ENCODE measurements around the gene MMP12. TPM values are rescaled to one million over a fixed set of nuclear protein-coding genes. Genes with fewer than 3 reads are reported as not detected.

The MMP12 gene
- total RNA-seq, 1 donor from 2014 or later = 0.80 TPM

DNA sequence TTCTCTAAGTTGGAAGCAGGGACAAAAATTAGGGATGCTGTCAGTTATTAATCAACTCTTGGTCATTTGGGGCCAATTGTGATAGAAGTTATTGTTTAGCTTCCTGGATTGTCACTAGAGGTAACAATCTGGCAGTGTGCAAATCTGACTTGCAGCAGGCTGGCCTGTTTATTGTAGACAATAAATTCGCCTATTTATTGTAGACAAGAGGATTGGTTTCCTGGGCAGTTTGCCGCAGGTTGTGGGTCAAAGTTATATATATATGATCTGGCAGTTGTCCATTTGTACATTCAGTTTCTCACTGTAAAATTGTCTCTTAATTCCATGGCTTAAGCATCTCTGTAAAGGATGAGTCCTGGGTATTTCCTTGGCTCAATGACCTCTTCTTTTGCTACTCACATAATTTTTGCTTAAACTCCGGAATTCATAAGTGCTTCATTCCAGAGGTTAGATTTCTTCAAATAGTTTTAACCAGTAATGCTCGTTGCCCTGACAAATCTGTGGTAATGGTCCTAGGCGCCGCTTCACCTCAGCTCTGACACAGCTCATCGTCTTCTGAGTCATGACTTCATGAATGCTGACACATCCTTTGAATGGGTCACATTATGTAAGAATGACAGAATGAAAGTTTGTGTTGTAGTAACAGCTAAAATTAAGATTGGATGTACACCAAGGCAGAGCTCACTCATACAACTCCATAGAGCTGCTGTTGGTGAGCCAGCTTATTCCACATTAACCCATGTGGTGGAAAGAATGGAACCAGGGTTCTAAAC is 23.6 kb downstream of the MMP12 start:
- DNase-seq (ENCODE audit: low read depth) = peak; percentile 88

DNA sequence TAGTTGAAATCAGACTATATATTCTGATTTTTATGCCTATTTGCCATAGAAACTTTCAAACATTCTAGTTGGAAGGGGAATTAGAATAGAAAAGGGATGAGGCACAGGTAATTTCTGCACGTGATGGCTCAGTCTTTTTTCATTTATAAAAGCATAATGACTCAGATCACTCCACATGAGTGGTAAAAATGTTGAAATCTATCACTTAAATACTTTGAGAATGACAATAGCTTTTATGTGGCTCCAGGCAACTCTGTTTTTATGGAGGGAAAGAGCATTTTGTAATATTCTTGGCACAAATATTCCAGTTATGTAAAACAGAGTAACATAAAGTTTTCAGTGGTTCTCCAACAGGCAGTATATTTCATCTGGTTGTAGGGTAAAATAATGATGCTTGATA is 25.5 kb downstream of the MMP12 start:
- DNase-seq (ENCODE audit: low read depth) = peak; percentile 63

DNA sequence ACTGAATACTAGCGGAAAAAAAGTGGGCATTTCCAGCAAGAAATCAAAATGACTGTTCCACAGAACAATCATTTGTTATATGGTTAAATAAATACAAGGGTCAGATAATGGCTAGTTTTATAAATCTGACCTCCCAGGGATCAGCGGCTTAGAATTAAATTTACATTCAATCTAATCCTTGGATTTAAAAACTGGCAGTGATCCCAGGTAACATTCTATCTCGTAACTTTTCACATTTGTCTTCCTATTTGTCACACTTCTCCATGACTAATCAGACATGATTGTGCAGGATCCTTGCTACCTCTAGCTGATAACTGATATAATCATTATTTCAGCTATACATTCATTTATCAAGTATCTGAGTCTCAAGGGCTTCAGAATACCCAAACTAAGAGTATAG is 28.5 kb downstream of the MMP12 start:
- no peak for DNase-seq (ENCODE audit: low read depth)

DNA sequence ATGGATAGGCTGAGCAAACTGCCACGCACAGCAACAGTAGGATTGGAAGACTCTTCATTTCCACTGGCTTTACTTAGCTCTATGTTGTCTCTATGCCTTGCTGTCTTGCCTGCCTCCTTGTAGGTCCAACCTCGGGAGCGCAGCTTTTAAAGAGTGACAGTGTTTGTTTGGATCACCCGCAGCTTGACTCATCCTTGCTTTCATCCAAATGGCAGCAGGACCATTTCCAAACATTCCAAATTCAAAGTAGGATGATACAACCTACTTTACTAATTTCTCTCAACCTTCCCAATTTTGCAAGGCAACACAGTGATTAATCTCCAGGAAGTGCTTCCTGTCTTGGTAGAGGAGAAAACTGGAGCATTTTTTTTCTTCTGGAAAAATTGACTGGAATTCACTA is 31.3 kb downstream of the MMP12 start, which contains the start of gene MMP3:
Gene MMP3 (minus strand): TSS at position 121 of the 400 bp plus-strand sequence. CDS start 63 bp downstream, at position 58.
- DNase-seq (ENCODE audit: low read depth) = no peak

DNA sequence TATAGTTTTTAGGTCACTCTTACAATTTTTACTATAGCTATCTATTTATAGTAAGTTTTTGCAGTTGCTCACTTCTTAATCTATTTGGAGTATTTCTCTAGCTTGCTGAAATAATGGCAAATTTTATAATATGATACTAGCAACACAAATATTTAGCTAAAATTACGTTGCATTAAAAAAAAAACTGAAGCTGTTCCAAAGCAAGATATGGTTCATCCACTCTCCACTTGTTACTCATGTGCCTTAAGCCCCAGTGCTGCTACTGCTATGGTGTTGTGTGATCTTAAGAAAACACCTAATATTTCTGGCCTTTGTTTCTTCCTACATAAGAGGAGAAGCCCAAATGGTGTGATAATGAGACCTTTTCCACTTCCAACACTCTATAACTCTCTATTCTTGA is 31.9 kb downstream of the MMP12 start:
- DNase-seq (ENCODE audit: low read depth) = no peak

DNA sequence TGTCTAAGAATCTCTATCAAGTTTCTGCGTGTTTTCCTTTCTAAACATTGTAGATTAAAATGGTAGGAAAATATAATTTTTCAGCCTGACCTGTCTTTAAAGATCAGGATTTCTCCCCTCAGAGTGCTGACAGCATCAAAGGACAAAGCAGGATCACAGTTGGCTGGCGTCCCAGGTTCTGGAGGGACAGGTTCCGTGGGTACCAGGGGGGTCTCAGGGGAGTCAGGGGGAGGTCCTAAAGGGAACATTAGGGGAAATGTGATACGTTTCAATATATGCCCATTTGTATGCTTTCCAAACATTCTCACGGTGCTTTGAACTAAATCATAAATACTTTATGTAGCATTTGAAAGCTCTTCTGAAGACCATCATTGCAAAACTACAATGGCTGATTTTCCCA is 34.8 kb downstream of the MMP12 start:
- DNase-seq (ENCODE audit: low read depth) = no peak

DNA sequence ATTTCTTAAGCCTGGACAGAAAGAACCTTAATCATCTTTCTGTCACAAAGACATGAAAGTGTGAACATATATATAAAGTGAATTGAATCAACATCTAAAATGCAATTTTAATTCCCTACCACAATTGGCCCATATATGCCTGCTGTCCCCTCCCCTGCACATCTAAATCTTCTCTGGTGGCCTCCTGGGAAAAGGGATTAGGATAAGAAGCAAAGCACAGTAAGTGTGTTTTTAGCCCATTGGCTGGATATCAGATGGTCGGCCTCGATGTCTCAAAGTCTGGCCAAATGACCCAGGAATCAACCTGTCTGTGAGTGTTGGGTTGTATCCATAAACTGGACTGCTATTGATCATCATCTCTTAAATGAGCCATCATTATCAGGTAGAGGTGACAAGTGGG is 37.1 kb downstream of the MMP12 start:
- DNase-seq (ENCODE audit: low read depth) = no peak

DNA sequence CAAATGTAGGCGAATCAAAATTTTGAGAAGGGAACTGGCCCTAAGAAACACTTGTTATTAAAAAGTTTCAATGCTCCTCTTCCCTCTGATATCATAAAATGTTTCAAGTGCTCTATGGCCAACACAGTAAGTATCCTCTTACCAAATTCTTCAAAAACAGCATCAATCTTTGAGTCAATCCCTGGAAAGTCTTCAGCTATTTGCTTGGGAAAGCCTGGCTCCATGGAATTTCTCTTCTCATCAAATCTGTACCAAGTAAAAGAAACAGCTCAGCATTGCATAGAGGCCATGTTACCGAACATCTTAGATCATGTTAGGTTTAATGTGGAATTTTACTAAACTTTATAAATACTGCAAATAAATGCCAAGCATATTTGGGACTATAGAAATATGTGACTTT is 37.6 kb downstream of the MMP12 start:
- DNase-seq (ENCODE audit: low read depth) = no peak

DNA sequence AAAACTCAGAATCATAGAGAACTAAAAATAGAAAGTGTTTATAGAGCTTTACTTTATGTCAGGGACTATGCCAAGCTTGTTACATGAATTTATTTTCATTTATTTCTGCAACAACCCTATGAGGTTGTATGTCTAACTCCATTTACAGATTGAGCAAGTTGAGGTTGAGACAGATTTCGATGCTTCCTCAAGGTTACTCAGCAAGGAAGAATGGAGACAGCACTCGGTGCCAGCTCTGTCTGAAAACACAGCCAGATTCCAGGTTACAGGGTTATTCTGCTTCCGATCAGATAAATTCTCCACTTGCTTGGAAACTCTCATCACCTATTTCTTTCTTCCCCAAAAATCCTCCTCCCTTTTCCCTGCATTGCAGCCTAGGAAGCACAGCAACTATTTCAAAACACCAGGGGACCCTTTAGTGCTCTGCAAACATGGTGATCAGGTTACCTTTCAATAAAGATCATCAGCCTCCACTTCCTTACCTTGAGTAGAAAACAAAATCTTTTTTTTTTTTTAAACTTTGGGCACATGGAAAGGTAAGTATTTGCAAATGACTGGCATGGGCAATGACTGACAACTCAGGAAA is 38.4 kb downstream of the MMP12 start:
- DNase-seq (ENCODE audit: low read depth) = peak; percentile 52

DNA sequence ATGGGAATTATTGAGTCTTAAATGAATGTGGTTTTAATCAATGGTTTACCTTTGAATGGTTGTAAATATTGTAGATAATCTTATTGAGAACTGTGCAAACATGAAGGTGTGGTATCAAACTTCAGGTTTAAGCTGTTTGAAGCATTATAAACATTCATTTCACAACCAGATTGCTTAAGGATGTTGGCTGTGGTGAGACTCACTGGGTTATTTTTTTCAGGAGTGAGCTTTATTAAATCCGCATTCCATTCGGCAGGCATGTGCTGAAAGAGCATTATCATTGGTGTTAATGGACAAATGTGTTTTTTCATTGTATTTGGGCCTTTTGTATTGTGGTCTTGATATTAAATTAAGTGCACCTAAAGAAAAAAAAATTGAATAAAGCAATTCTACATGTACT is 41.1 kb downstream of the MMP12 start:
- peak; percentile 48 for DNase-seq (ENCODE audit: low read depth)

DNA sequence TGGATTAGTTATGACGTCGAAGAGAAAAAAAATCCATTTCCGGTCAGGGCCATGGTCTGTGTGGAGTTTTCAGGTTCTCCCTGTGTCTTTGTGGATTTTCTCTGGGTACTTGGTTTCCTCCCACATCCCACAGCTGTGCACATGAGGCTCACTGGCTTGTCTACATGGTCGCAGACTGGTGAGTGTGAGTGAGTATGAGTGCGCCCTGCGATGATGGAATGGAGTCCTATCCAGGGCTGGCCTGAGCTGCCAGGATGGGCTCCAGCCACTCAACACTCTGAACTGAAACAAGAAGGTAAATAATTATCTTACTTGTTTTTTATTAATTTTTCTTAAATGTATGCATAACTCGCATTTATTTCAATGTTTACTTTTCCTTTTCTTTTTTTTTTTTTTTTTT is 42.2 kb downstream of the MMP12 start:
- no peak for DNase-seq (ENCODE audit: low read depth)

DNA sequence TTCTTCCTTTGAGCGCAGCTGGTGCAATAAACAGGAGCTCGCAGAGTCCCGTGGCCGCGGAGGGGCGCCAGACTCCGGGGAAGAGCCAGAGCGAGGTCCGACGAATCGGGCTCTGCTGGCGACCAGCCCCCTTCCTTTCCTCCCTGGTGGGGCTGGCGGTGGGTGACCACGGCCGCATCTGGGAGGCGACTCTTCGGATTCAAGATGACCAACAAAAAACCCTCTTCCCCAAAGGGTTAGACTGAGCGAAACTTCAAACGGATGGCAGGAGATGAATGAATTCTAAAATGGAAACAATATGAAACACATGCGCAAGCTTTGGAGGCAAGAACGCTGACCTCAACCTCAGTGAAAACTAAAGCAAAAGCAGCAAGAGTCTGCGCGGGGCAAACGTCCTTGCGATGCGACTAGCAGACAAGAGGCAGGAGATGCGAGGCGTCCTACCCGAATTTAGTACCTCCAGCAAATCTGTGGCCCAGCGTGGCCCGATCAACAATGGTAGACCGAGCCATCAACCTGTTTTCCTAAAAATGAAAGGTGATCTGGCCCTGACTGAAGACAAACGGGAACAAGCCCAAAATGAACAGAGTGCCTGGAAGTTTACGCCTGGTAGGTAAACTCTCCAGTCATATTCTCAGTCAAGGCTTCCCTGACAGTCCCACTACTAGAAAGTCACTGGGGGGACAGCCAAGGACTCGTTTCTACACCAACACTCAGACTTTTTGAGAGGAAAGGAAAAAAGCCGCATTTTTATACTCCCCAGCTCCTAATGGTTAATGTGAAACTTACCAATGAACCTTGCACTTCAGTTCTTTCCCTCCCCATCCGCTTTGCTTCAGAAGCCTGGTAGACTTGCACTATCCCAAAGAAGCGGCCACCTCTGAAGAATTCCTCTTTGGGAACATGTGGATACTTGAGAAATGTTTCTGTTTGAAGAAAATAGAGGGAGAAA is 43.0 kb downstream of the MMP12 start:
- DNase-seq (ENCODE audit: low read depth) = peak; percentile 53

DNA sequence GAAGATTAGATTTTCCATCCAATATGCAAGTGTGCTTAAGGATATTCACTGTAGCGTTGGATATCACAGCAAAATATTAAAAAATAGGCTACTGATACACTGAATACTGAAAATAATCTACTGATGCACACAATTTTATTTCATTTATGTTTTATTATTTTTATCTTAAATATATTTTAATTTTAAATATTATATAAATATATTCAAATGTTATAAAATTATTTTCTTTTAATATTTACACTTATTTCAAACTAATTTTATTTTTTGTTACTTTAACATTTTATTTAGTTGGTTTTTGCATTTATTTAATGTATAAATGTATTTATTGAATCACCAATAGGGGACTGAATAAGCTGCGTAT is 43.7 kb downstream of the MMP12 start:
- DNase-seq (ENCODE audit: low read depth) = no peak

DNA sequence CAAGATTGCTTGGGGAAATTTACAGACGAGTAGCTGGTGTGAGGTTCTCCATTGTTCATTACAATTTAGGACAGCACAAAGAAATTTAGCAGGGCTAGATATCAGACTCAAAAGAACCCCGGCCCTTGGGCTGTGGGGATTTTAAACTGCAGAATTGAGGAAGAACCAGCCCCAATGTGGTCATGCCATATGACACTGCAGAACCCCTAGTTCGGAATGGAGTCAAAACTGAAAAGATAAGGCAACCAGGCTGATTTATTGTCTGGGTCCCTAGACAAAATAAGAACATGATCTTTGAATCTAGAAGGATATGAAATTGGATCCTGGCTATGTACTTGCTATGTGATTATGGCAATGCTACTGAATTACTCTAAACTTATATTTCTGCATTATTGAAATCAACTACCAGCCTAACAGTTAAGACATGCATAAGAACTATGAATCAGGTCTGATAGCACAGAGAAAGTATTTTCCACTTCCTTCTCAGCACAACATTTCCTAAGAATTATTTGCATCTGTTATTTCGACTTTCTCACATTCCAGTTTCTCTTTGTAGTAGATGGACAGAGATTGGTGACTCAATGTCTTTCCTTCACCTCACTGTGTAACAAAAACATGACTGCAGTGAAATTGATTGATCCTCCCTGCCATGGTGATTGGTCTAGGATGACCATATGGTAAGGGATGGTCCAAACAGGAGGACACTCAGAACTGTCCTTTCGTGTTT is 44.6 kb downstream of the MMP12 start:
- no peak for DNase-seq (ENCODE audit: low read depth)

DNA sequence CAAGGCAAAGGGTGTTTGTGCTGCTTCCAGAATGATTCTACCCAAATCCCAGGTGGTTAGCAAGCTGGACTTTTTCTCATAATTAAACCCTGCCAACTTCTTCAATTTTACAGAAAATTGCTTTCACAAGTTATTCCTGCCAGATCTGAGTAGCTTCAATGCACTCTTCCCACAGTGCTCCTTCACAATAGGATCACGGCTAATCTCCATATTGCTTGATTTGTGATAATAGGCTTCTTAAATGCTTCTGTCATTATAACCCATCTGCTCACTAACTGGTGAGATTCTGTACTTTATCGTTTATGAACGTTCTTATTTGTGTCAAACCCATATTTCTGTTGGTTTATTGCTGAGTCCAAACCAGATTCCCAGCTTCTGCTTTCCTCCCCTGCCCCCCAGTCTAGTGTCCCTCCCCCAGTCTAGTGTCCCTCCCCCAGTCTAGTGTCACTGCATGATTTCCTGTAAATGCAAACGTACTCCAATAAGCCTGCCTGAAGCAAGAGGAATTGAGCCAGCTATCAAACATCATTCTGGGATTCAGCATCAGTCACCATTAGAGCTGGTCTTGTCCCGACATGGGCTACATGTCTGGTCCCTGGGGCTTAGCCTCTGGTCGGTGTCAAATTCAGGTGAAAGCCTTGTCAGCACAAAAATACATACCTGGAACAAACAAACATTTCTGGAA is 45.3 kb downstream of the MMP12 start:
- DNase-seq (ENCODE audit: low read depth) = no peak

DNA sequence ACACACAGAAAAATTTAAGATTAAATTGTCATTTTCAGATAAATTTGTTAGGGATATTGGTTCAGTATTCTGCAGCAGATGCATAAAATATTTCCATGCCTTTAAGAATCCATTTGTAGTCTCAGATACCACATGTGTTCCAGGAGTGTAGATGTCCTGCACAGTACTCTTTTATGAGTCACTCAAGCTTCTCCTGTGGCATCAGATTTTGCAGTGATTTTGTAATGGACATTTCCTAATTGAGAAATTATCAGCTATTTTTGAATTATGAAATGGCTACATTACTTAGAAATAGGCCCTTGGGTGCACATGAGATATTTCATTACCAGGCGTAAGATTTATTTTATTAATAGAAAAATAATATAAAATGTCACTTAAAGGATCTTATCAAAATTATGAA is 50.2 kb downstream of the MMP12 start:
- no peak for DNase-seq (ENCODE audit: low read depth)

DNA sequence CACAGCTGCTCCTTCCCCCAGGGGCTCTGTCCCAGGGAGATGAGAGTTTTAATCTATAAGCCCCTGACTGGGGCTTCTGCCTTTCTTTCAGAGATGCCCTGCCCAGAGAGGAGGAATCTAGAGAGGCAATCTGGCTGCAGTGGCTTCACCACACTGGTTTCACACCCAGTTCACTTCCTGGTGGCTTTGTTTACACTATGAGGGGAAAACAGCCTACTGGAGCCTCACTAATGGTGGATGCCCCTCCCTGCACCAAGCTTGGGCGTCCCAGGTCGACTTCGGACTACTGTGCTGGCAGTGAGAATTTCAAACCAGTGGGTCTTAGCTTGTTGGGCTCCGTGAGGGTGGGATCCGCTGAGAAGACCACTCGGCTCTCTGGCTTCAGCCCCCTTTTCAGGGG is 55.3 kb downstream of the MMP12 start:
- no peak for DNase-seq (ENCODE audit: low read depth)

DNA sequence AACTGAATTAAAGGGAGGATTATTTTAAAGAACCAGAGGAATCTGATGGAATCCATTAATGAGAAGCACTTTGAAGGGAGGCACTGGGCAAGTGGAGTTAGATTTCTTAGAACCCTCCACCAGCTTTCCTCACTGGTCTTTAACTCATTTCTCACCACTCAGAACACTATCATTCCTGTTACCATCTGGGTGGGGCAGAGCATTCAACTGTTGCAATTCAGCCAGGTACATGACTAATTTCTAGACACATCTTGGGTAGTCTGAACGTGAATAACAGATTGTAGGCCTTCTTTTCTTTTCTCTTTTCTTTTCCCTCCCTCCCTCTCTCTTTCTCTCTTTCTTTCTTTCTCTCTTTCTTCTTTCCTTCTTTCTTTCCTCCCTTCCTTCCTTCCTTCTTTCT is 61.3 kb downstream of the MMP12 start:
- no peak for DNase-seq (ENCODE audit: low read depth)
